Uterus (tissue), 2 donors: ENCODE results near the gene KRT86.

Source experiments
- POLR2A ChIP-seq, 2 donors: fragments of 450-650 bp; IDR thresholded peaks; one replicate each; pipeline ENCODE4 v1.6.1; 2016; ENCODE audit warnings: antibody characterized with exemption in 2 of 2, mild to moderate bottlenecking in 1 of 2, moderate library complexity in 1 of 2
- TF ChIP-seq, protein P1 (sequence below), 4 experiments: fragments of 200-600 bp in 2 of 4; fragments of 450-650 bp in 2 of 4; sonication (generic) in 2 of 4; IDR thresholded peaks; one replicate each; pipeline ENCODE4 v1.5.1; 2016 to 2019; ENCODE audit warnings: antibody characterized with exemption in 4 of 4, mild to moderate bottlenecking in 2 of 4, moderate library complexity in 1 of 4

DNA sequence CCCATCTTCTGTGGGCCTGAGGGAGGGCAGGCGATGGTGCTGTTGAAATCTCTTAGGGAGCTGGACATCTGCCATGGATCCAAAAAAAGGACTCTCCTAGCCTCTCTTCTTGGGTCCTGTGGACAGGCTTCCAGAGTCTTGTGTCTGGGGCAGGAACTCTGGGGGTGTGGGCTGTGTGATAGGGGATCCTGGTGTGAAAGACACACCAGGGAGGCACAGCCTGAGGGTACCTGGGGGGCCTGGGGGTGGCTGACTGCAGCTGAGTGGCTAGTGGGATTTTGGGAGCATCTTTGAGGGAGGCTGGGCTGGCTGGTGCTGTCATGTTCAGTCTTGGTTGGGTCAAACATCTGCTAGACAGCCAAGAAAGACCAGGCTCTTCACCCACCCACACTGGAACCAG, 48.6 kb downstream of the KRT86 start:
- no peak for TF ChIP-seq POLR2A (IDR thresholded peaks at IDR 0.05)
- TF ChIP-seq, protein P1, sequence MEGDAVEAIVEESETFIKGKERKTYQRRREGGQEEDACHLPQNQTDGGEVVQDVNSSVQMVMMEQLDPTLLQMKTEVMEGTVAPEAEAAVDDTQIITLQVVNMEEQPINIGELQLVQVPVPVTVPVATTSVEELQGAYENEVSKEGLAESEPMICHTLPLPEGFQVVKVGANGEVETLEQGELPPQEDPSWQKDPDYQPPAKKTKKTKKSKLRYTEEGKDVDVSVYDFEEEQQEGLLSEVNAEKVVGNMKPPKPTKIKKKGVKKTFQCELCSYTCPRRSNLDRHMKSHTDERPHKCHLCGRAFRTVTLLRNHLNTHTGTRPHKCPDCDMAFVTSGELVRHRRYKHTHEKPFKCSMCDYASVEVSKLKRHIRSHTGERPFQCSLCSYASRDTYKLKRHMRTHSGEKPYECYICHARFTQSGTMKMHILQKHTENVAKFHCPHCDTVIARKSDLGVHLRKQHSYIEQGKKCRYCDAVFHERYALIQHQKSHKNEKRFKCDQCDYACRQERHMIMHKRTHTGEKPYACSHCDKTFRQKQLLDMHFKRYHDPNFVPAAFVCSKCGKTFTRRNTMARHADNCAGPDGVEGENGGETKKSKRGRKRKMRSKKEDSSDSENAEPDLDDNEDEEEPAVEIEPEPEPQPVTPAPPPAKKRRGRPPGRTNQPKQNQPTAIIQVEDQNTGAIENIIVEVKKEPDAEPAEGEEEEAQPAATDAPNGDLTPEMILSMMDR (IDR thresholded peaks at IDR 0.05): no peak
